ENCODE measurements around the gene ZMYND11. TPM values are rescaled to one million over a fixed set of nuclear protein-coding genes. Genes with fewer than 3 reads are reported as not detected.

The ZMYND11 gene
- polyA plus RNA-seq, 1 of the 3 experiments (the other 2 are of a cell fraction), result 33.1 TPM

GRCh38 chr10:190216-190615 is 55.0 kb downstream of the ZMYND11 start:
- H3K79me2 ChIP-seq (ENCODE audit: insufficient read depth), result peaks cover 68% of the 10 kb centered on the region
- TF ChIP-seq, protein P1, sequence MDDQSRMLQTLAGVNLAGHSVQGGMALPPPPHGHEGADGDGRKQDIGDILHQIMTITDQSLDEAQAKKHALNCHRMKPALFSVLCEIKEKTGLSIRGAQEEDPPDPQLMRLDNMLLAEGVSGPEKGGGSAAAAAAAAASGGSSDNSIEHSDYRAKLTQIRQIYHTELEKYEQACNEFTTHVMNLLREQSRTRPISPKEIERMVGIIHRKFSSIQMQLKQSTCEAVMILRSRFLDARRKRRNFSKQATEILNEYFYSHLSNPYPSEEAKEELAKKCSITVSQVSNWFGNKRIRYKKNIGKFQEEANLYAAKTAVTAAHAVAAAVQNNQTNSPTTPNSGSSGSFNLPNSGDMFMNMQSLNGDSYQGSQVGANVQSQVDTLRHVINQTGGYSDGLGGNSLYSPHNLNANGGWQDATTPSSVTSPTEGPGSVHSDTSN (IDR thresholded peaks at IDR 0.05), result no peak
- TF ChIP-seq NRF1 (IDR thresholded peaks at IDR 0.05; ENCODE audit: low read depth, low read length) (no peak), TAF1 (IDR thresholded peaks at IDR 0.05; ENCODE audit: borderline replicate concordance, low read depth, low read length) (no peak), MAX (IDR thresholded peaks at IDR 0.05; ENCODE audit: low read depth) (no peak), IRF3 (IDR thresholded peaks at IDR 0.05; ENCODE audit: low read depth, low read length) (no peak), SIN3A (IDR thresholded peaks at IDR 0.05; ENCODE audit: borderline replicate concordance, low read depth, low read length) (no peak), MEF2A (IDR thresholded peaks at IDR 0.05; ENCODE audit: borderline replicate concordance, low read depth) (no peak), NFIC (IDR thresholded peaks at IDR 0.05; ENCODE audit: borderline replicate concordance) (no peak), TEAD4 (IDR thresholded peaks at IDR 0.05; ENCODE audit: borderline replicate concordance, insufficient read depth) (no peak), EP300 (IDR thresholded peaks at IDR 0.05; ENCODE audit: borderline replicate concordance in 1 of 2, low read depth in 1 of 2, low read length in 1 of 2) (no peak)
- TF ChIP-seq, protein P2, sequence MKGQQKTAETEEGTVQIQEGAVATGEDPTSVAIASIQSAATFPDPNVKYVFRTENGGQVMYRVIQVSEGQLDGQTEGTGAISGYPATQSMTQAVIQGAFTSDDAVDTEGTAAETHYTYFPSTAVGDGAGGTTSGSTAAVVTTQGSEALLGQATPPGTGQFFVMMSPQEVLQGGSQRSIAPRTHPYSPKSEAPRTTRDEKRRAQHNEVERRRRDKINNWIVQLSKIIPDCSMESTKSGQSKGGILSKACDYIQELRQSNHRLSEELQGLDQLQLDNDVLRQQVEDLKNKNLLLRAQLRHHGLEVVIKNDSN (IDR thresholded peaks at IDR 0.05; ENCODE audit: borderline replicate concordance, low read depth), result no peak
- TF ChIP-seq, protein P3, sequence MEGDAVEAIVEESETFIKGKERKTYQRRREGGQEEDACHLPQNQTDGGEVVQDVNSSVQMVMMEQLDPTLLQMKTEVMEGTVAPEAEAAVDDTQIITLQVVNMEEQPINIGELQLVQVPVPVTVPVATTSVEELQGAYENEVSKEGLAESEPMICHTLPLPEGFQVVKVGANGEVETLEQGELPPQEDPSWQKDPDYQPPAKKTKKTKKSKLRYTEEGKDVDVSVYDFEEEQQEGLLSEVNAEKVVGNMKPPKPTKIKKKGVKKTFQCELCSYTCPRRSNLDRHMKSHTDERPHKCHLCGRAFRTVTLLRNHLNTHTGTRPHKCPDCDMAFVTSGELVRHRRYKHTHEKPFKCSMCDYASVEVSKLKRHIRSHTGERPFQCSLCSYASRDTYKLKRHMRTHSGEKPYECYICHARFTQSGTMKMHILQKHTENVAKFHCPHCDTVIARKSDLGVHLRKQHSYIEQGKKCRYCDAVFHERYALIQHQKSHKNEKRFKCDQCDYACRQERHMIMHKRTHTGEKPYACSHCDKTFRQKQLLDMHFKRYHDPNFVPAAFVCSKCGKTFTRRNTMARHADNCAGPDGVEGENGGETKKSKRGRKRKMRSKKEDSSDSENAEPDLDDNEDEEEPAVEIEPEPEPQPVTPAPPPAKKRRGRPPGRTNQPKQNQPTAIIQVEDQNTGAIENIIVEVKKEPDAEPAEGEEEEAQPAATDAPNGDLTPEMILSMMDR (IDR thresholded peaks at IDR 0.05), result no peak
- peaks cover 9 to 27% of the 10 kb centered on the region in 2 experiments for H3K36me3 ChIP-seq (replicated peaks in 1 of 2; ENCODE audit: control insufficient read depth in 1 of 2, insufficient read depth in 2 of 2, low read length in 1 of 2)
- peaks cover 16% of the 10 kb centered on the region for H3F3A ChIP-seq (replicated peaks; ENCODE audit: insufficient read depth)
- peaks cover 8% of the 10 kb centered on the region; the same call in 1 of the 2 replicates for H4K20me1 ChIP-seq (ENCODE audit: insufficient read depth)
- peaks cover 0 to 16% of the 10 kb centered on the region in 2 experiments; a peak in 1 of 4 replicates for H3K4me1 ChIP-seq (ENCODE audit: control insufficient read depth in 1 of 2, insufficient read depth in 2 of 2, low read depth in 1 of 2, low read length in 1 of 2)
- no peaks in the 10 kb centered on the region for H3K9me3 ChIP-seq
- CTCF ChIA-PET, result no interaction called here
- no peak for DNase-seq
- no peaks in the 10 kb centered on the region for H3K27me3 ChIP-seq (ENCODE audit: insufficient read depth)
- WGBS (ENCODE audit: low lambda C conversion rate), result 89% methylated on average over 8 of the region's 8 CpGs
- no peak overlapping the region for H3K27ac ChIP-seq (ENCODE audit: low read depth in 2 of 2, low read length in 1 of 2)
- no peak overlapping the region for H3K9ac ChIP-seq
- H3K4me3 ChIP-seq (ENCODE audit: low read depth in 2 of 2, low read length in 1 of 2), result no peak overlapping the region
- no peak overlapping the region for H2AFZ ChIP-seq (ENCODE audit: low read depth)
- POLR2A ChIA-PET, result no interaction called here
- no peak overlapping the region for H3K4me2 ChIP-seq
- H3K9me2 ChIP-seq, result no peaks in the 10 kb centered on the region

Measured in SK-N-SH (cell line).